OCI-LY3 (cell line): ENCODE results near the gene LRBA.
A peak's percentile ranks its signal among the peaks of the same experiment; 100 is the strongest.

Source experiments
- H2AFZ ChIP-seq: fragments of 200-600, 300-600 bp; shearing (Covaris generic); 2 replicates; pipeline ENCODE4 v1.6.0; 2014; ENCODE audit warnings: antibody characterized with exemption, low read depth, low read length
- H3K27ac ChIP-seq: fragments of 200-600, 300-600 bp; sonication (generic); 2 replicates; pipeline ENCODE4 v1.5.1; 2014; ENCODE audit warnings: mild to moderate bottlenecking, low read length, moderate library complexity, mixed read lengths
- H3K27me3 ChIP-seq: fragments of 200-600, 300-600 bp; sonication (generic); 2 replicates; pipeline ENCODE4 v1.6.1; 2014; ENCODE audit warnings: low read depth, low read length, mixed read lengths
- H3K36me3 ChIP-seq: fragments of 200-600, 300-600 bp; sonication (generic); replicated peaks from 2 replicates; pipeline ENCODE3; 2014; ENCODE audit warnings: low read depth, low read length, mixed read lengths
- H3K4me1 ChIP-seq: fragments of 300-600, 200-600 bp; sonication (generic); 2 replicates; pipeline ENCODE4 v1.6.1; 2014; ENCODE audit warnings: low read length, mixed read lengths
- H3K4me2 ChIP-seq: fragments of 200-600, 300-600 bp; sonication (generic); 2 replicates; pipeline ENCODE4 v1.6.1; 2014; ENCODE audit warnings: low read length, mixed read lengths
- H3K4me3 ChIP-seq: fragments of 300-600, 200-600 bp; sonication (generic); 2 replicates; pipeline ENCODE4 v1.5.1; 2014; ENCODE audit warnings: antibody characterized with exemption, mild to moderate bottlenecking, low read length, moderate library complexity
- H3K79me2 ChIP-seq: fragments of 300-600, 200-600 bp; shearing (Covaris generic); 2 replicates; pipeline ENCODE4 v1.6.1; 2014; ENCODE audit warnings: mild to moderate bottlenecking, low read length, mixed read lengths
- H3K9ac ChIP-seq: fragments of 300-600, 200-600 bp; shearing (Covaris generic); 2 replicates; pipeline ENCODE4 v1.6.0; 2014; ENCODE audit warnings: mild to moderate bottlenecking, low read length, moderate library complexity
- H3K9me3 ChIP-seq: fragments of 200-600, 300-600 bp; shearing (Covaris generic); 2 replicates; pipeline ENCODE4 v1.6.1; 2014; ENCODE audit warnings: low read length, mixed read lengths; ENCODE audit not compliant: insufficient read depth
- H4K20me1 ChIP-seq: fragments of 200-600, 300-600 bp; sonication (generic); 2 replicates; pipeline ENCODE4 v1.6.1; 2016; ENCODE audit warnings: low read length, mixed read lengths; ENCODE audit not compliant: insufficient read depth
- CTCF ChIP-seq: fragments of 200-600, 300-600 bp; sonication (generic); IDR thresholded peaks from 2 replicates; pipeline ENCODE4 v1.5.1; 2014; ENCODE audit warnings: antibody characterized with exemption, low read length, low read depth
- EZH2phosphoT487 ChIP-seq: fragments of 200-600 bp; shearing (Covaris generic); IDR thresholded peaks from 2 replicates; pipeline ENCODE4 v1.6.1; 2018; ENCODE audit warnings: antibody characterized with exemption, mixed run types, low read depth

Gene LRBA

GRCh38 chr4:150402871-150403272 is 612.2 kb downstream of the LRBA start:
- no peaks in the 10 kb centered on the region for H3K79me2 ChIP-seq
- H4K20me1 ChIP-seq, result no peaks in the 10 kb centered on the region
- no peak for TF ChIP-seq CTCF
- no peak for TF ChIP-seq EZH2phosphoT487
- H3K27ac ChIP-seq, result no peak overlapping the region
- H3K4me1 ChIP-seq, result peaks cover 7% of the 10 kb centered on the region
- 0 out of 2 replicates have a peak overlapping the region, but pooled peaks have one; percentile 9 for H3K4me3 ChIP-seq
- H3K27me3 ChIP-seq, result no peaks in the 10 kb centered on the region
- peak overlapping the region; percentile 51 for H3K4me2 ChIP-seq
- H3K9ac ChIP-seq, result no peak overlapping the region
- H3K36me3 ChIP-seq, result no peaks in the 10 kb centered on the region
- H2AFZ ChIP-seq, result no peak overlapping the region
- H3K9me3 ChIP-seq, result no peaks in the 10 kb centered on the region

- no peak overlapping the region for H3K27ac ChIP-seq
- H3K27me3 ChIP-seq, result no peaks in the 10 kb centered on the region
- H4K20me1 ChIP-seq, result no peaks in the 10 kb centered on the region
- no peaks in the 10 kb centered on the region for H3K79me2 ChIP-seq
- no peaks in the 10 kb centered on the region for H3K36me3 ChIP-seq
- no peak overlapping the region for H2AFZ ChIP-seq
- no peak overlapping the region for H3K4me3 ChIP-seq
- H3K9ac ChIP-seq, result no peak overlapping the region
- no peaks in the 10 kb centered on the region for H3K9me3 ChIP-seq
- no peak overlapping the region for H3K4me2 ChIP-seq
- TF ChIP-seq EZH2phosphoT487 (no peak), CTCF (no peak)
- H3K4me1 ChIP-seq, result peaks cover 7% of the 10 kb centered on the region
Observed at GRCh38 chr4:150401083-150401687, 613.9 kb downstream of the LRBA start.

- no peaks in the 10 kb centered on the region for H3K4me1 ChIP-seq
- no peaks in the 10 kb centered on the region for H3K27me3 ChIP-seq
- no peak overlapping the region for H2AFZ ChIP-seq
- no peak overlapping the region for H3K9ac ChIP-seq
- no peak overlapping the region for H3K4me3 ChIP-seq
- no peak overlapping the region for H3K4me2 ChIP-seq
- H4K20me1 ChIP-seq, result no peaks in the 10 kb centered on the region
- H3K27ac ChIP-seq, result no peak overlapping the region
- H3K9me3 ChIP-seq, result peaks cover 4% of the 10 kb centered on the region; the same call in 1 of the 2 replicates
- H3K79me2 ChIP-seq, result no peaks in the 10 kb centered on the region
- peaks cover 3% of the 10 kb centered on the region for H3K36me3 ChIP-seq
- TF ChIP-seq EZH2phosphoT487 (no peak), CTCF (no peak)
Observed at GRCh38 chr4:150395872-150396271, 619.2 kb downstream of the LRBA start.

- Histone ChIP-seq H3K79me2 (no peaks in the 10 kb centered on the region), H3K27ac (no peak overlapping the region), H3K4me3 (no peak overlapping the region), H3K9me3 (peaks cover 4% of the 10 kb centered on the region; the same call in 1 of the 2 replicates), H3K9ac (no peak overlapping the region), H3K4me2 (no peak overlapping the region), H3K27me3 (no peaks in the 10 kb centered on the region), H3K36me3 (peaks cover 3% of the 10 kb centered on the region), H4K20me1 (no peaks in the 10 kb centered on the region), H2AFZ (no peak overlapping the region), H3K4me1 (no peaks in the 10 kb centered on the region)
- no peak for TF ChIP-seq EZH2phosphoT487
- no peak for TF ChIP-seq CTCF
Observed at GRCh38 chr4:150394046-150394445, 621.0 kb downstream of the LRBA start.
